SU-DHL-6 (cell line): ENCODE results near the gene BRI3BP.
"Not testable (repeated sequence)": the region's sequence is repeated elsewhere in the genome, so short reads cannot be mapped to it uniquely, and the experiment has no call there.

ENCODE experiments used
- H2AFZ ChIP-seq: fragments of 200-600 bp; sonication (generic); 2 replicates; pipeline ENCODE4 v1.6.1; 2014; ENCODE audit warnings: low read depth, mild to moderate bottlenecking, moderate library complexity, mixed read lengths, antibody characterized with exemption, low read length; ENCODE audit not compliant: severe bottlenecking
- H3F3A ChIP-seq: fragments of 200-600 bp; shearing (Covaris generic); 2 replicates; pipeline ENCODE4 v1.6.0; 2016; ENCODE audit warnings: antibody characterized with exemption, mild to moderate bottlenecking; ENCODE audit not compliant: insufficient read depth
- H3K27ac ChIP-seq: fragments of 200-600 bp; sonication (generic); 2 replicates; pipeline ENCODE4 v1.5.1; 2016; ENCODE audit warnings: low read depth, mild to moderate bottlenecking, low read length, moderate library complexity, mixed read lengths
- H3K27me3 ChIP-seq: fragments of 200-600 bp; sonication (generic), shearing (Covaris generic); 2 replicates; pipeline ENCODE4 v1.6.0; 2014; ENCODE audit warnings: mild to moderate bottlenecking, low read length
- H3K36me3 ChIP-seq: fragments of 200-600 bp; sonication (generic); 2 replicates; pipeline ENCODE4 v1.6.1; 2014; ENCODE audit warnings: mild to moderate bottlenecking, low read length, mixed read lengths
- H3K4me2 ChIP-seq: fragments of 300-600, 200-600 bp; shearing (Covaris generic), sonication (generic); 2 replicates; pipeline ENCODE4 v1.6.0; 2014; ENCODE audit warnings: low read length, low read depth, mild to moderate bottlenecking; ENCODE audit not compliant: poor library complexity, severe bottlenecking
- H3K4me3 ChIP-seq: fragments of 200-600 bp; sonication (generic); 2 replicates; pipeline ENCODE4 v1.5.1; 2014; ENCODE audit warnings: antibody characterized with exemption, low read length, mild to moderate bottlenecking, mixed read lengths; ENCODE audit not compliant: insufficient read depth, poor library complexity, severe bottlenecking
- H3K79me2 ChIP-seq: fragments of 200-600 bp; sonication (generic); 2 replicates; pipeline ENCODE4 v1.6.1; 2014; ENCODE audit warnings: mild to moderate bottlenecking, low read length, moderate library complexity; ENCODE audit not compliant: insufficient read depth
- H3K9ac ChIP-seq: fragments of 200-600 bp; sonication (generic); 2 replicates; pipeline ENCODE4 v1.7.0; 2014; ENCODE audit warnings: mild to moderate bottlenecking, low read length
- H3K9me2 ChIP-seq: fragments of 200-600 bp; sonication (generic); replicated peaks from 2 replicates; pipeline ENCODE4 v1.6.1; 2014; ENCODE audit warnings: low read length; ENCODE audit not compliant: insufficient read depth
- H3K9me3 ChIP-seq: fragments of 200-600 bp; sonication (generic); 2 replicates; pipeline ENCODE4 v1.6.1; 2014; ENCODE audit warnings: low read length, mixed read lengths; ENCODE audit not compliant: insufficient read depth
- H4K20me1 ChIP-seq: fragments of 200-600 bp; sonication (generic); 2 replicates; pipeline ENCODE4 v1.6.1; 2014; ENCODE audit warnings: low read depth, mild to moderate bottlenecking, antibody characterized with exemption, low read length, moderate library complexity, mixed read lengths
- EZH2phosphoT487 ChIP-seq: fragments of 200-600 bp; sonication (generic), shearing (Covaris generic); conservative IDR thresholded peaks from 2 replicates; pipeline ENCODE4 v1.6.1; 2018; ENCODE audit warnings: mild to moderate bottlenecking, antibody characterized with exemption, low read length, moderate library complexity, mixed read lengths
- TF ChIP-seq, protein P1 (sequence below): fragments of 200-600 bp; sonication (generic); IDR thresholded peaks from one replicate; pipeline ENCODE4 v1.5.1; 2017; ENCODE audit warnings: antibody characterized with exemption, mild to moderate bottlenecking, low read length, moderate library complexity; ENCODE audit not compliant: insufficient read depth, poor library complexity, severe bottlenecking

The BRI3BP gene

DNA sequence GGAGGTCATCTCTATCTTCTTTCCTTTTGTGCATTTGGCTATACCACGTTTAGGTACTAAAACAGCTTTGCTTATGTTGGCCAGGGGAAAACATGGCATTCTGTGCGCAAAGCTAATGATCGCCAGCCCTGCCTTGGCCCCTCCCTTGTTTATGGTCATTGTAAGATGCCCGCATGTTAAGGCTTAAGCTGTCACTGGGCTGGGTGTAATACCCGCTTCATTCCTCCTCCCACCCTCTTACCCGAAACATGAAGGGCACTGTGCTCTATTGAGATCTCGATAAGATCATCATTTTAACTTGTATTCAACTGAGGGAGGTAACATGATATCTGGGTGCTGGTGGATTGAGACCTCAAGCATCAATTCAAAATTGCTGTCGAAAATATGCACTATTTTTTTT lies 34.7 kb downstream of the BRI3BP start:
- H3F3A ChIP-seq, result peaks cover 18% of the 10 kb centered on the region
- H3K9ac ChIP-seq, result no peak overlapping the region
- H3K79me2 ChIP-seq, result peaks cover 6% of the 10 kb centered on the region
- H3K27me3 ChIP-seq, result no peaks in the 10 kb centered on the region
- no peaks in the 10 kb centered on the region for H4K20me1 ChIP-seq
- TF ChIP-seq EZH2phosphoT487, result no peak
- TF ChIP-seq, protein P1, sequence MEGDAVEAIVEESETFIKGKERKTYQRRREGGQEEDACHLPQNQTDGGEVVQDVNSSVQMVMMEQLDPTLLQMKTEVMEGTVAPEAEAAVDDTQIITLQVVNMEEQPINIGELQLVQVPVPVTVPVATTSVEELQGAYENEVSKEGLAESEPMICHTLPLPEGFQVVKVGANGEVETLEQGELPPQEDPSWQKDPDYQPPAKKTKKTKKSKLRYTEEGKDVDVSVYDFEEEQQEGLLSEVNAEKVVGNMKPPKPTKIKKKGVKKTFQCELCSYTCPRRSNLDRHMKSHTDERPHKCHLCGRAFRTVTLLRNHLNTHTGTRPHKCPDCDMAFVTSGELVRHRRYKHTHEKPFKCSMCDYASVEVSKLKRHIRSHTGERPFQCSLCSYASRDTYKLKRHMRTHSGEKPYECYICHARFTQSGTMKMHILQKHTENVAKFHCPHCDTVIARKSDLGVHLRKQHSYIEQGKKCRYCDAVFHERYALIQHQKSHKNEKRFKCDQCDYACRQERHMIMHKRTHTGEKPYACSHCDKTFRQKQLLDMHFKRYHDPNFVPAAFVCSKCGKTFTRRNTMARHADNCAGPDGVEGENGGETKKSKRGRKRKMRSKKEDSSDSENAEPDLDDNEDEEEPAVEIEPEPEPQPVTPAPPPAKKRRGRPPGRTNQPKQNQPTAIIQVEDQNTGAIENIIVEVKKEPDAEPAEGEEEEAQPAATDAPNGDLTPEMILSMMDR, result no peak
- H3K4me3 ChIP-seq, result no peak overlapping the region
- peaks cover 34% of the 10 kb centered on the region for H3K36me3 ChIP-seq
- H3K9me3 ChIP-seq, result no peaks in the 10 kb centered on the region
- no peak overlapping the region for H3K4me2 ChIP-seq
- H3K27ac ChIP-seq, result no peak overlapping the region
- no peak overlapping the region for H2AFZ ChIP-seq
- no peaks in the 10 kb centered on the region for H3K9me2 ChIP-seq

DNA sequence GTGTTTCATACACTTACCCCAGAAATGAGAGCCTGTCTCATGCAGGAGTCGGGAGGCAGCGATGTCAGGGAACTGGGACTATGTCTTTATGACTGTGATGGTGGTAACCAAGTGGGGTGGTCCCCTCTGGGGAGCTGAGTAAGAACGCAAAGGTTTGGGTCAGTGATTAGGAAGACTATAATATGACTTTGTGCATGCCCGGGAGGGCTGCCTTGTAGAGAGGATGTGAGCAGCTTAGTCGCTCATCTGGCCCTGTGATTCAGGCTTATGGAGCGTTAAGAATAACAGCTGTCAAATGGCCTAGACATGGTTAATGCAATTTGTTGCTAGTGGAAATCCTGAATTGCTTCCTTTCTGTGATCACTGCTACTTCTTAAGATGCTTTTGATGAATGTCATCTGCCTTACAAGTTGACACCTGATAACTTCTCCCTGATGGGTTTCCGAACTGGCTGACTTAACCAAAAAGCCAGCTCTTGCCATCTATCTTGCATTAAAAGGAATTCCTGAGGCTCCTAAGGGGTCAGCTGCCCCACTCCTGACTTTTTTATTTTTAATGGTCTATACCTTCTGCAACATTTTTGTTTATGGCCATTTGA lies 36.4 kb downstream of the BRI3BP start:
- H2AFZ ChIP-seq, result no peak overlapping the region
- no peaks in the 10 kb centered on the region for H3K9me2 ChIP-seq
- peaks cover 6% of the 10 kb centered on the region for H3K79me2 ChIP-seq
- peaks cover 20% of the 10 kb centered on the region for H3F3A ChIP-seq
- TF ChIP-seq, protein P1, result no peak
- no peak for TF ChIP-seq EZH2phosphoT487
- no peaks in the 10 kb centered on the region for H3K9me3 ChIP-seq
- peaks cover 29% of the 10 kb centered on the region for H3K36me3 ChIP-seq
- H3K9ac ChIP-seq, result no peak overlapping the region
- no peak overlapping the region for H3K4me2 ChIP-seq
- no peaks in the 10 kb centered on the region for H4K20me1 ChIP-seq
- H3K4me3 ChIP-seq, result no peak overlapping the region
- no peak overlapping the region for H3K27ac ChIP-seq
- no peaks in the 10 kb centered on the region for H3K27me3 ChIP-seq

DNA sequence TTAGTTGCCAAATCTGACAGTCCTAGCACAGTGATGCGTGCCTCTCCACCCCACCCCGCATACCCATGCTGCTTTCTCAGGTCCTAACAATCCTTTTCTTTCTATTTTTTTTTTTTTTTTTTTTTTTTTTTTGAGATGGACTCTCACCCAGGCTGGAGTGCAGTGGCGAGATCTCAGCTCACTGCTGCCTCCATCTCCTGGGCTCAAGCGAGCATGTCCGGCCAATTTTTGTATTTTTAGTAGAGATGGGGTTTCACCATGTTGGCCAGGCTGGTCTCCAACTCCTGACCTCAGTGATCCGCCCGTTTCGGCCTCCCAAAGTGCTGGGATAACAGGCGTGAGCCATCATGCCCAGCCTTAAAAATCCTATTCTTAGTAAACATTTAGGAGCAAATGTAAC lies 38.0 kb downstream of the BRI3BP start:
- H3K9me2 ChIP-seq, H3K9ac ChIP-seq, H3K4me3 ChIP-seq, H3K79me2 ChIP-seq, H3K9me3 ChIP-seq, H3K27me3 ChIP-seq, H3K27ac ChIP-seq, H4K20me1 ChIP-seq, H2AFZ ChIP-seq, H3K4me2 ChIP-seq: not testable (repeated sequence)
- H3F3A ChIP-seq, result peaks cover 26% of the 10 kb centered on the region
- peaks cover 18% of the 10 kb centered on the region; the same call in 1 of the 2 replicates for H3K36me3 ChIP-seq

DNA sequence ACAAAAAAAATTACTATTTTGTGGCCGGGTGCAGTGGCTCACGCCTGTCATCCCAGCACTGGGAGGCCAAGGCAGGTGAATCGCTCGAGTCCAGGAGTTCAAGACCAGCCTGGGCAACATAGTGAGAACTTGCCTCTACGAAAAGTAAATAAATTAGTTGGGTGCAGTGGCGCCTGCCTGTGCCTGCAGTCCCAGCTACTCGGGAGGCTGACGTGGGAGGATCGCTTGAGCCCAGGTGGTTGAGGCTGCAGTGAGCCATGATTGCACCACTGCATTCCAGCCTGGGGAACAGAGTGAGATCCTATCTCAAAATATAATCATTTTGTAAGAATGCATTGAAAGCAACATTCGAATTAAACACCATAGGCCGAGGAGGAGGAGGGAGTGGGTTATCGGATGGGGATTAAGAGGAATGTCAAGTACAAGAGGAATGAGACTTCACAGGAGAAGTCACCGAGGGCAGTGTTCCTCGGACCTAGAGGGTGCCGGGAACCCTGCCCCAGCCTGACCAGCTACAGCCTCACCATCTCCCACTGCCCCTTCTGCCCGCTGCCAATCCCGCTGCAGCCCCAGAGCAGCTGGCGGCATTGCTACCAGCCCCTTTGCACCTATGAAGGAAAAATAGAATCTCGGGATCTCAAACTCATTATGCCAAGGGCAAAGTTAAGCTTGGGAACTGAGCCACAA lies 39.2 kb downstream of the BRI3BP start:
- Histone ChIP-seq H3K4me3 (no peak overlapping the region), H3K9me2 (no peaks in the 10 kb centered on the region), H3K9me3 (no peaks in the 10 kb centered on the region), H3K36me3 (peaks cover 18% of the 10 kb centered on the region; the same call in 1 of the 2 replicates), H4K20me1 (no peaks in the 10 kb centered on the region), H3K79me2 (peaks cover 6% of the 10 kb centered on the region), H3K27me3 (no peaks in the 10 kb centered on the region), H3K27ac (no peak overlapping the region), H3K4me2 (no peak overlapping the region), H3K9ac (no peak overlapping the region), H2AFZ (no peak overlapping the region), H3F3A (peaks cover 29% of the 10 kb centered on the region)
- TF ChIP-seq, protein P1, result no peak
- no peak for TF ChIP-seq EZH2phosphoT487
